ENCODE results near the gene RAPGEF2.

Gene RAPGEF2

DNA sequence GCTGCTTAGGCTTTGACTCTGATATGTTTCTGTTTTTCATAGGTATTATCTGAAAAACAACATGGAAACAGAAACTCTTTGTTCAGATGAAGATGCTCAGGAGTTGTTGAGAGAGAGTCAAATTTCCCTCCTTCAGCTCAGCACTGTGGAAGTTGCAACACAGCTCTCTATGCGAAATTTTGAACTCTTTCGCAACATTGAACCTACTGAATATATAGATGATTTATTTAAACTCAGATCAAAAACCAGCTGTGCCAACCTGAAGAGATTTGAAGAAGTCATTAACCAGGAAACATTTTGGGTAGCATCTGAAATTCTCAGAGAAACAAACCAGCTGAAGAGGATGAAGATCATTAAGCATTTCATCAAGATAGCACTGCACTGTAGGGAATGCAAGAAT is 238.6 kb downstream of the RAPGEF2 start:
- H3K27me3 Mint-ChIP-seq (ENCODE audit: low read depth) = no peaks in the 10 kb centered on the region
- no peaks in the 10 kb centered on the region for H3K9me3 Mint-ChIP-seq
- H3K4me1 Mint-ChIP-seq = no peaks in the 10 kb centered on the region
- H3K27ac Mint-ChIP-seq = no peak overlapping the region
- TF ChIP-seq, protein P1, sequence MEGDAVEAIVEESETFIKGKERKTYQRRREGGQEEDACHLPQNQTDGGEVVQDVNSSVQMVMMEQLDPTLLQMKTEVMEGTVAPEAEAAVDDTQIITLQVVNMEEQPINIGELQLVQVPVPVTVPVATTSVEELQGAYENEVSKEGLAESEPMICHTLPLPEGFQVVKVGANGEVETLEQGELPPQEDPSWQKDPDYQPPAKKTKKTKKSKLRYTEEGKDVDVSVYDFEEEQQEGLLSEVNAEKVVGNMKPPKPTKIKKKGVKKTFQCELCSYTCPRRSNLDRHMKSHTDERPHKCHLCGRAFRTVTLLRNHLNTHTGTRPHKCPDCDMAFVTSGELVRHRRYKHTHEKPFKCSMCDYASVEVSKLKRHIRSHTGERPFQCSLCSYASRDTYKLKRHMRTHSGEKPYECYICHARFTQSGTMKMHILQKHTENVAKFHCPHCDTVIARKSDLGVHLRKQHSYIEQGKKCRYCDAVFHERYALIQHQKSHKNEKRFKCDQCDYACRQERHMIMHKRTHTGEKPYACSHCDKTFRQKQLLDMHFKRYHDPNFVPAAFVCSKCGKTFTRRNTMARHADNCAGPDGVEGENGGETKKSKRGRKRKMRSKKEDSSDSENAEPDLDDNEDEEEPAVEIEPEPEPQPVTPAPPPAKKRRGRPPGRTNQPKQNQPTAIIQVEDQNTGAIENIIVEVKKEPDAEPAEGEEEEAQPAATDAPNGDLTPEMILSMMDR (IDR thresholded peaks at IDR 0.05; ENCODE audit: unreplicated experiment in 3 of 3) = no peak
- H3K36me3 Mint-ChIP-seq (ENCODE audit: low read depth) = peaks cover 66% of the 10 kb centered on the region
- H3K4me3 Mint-ChIP-seq = no peak overlapping the region

DNA sequence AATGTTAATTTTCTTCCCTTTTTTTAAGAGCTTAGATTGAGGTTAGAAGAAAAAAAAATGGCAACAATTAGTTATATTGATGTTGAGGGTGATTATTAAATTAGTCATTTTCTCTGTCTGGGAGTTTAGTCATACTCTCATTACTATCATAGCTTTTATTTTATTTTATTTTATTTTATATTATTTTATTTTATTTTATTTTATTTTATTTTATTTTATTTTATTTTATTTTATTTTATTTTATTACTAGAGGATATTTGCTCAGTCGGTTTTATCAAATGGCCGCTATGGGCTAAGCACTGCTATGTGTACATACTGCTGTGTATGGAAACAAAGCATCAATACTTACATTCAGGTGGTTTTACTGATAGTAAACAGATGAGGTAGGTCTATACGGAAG is 239.5 kb downstream of the RAPGEF2 start:
- Mint-ChIP-seq H3K4me3 (no peak overlapping the region), H3K4me1 (no peaks in the 10 kb centered on the region), H3K27me3 (ENCODE audit: low read depth) (no peaks in the 10 kb centered on the region), H3K9me3 (no peaks in the 10 kb centered on the region), H3K27ac (no peak overlapping the region), H3K36me3 (ENCODE audit: low read depth) (peaks cover 75% of the 10 kb centered on the region)
- TF ChIP-seq, protein P1 (IDR thresholded peaks at IDR 0.05; ENCODE audit: unreplicated experiment in 3 of 3) = no peak

DNA sequence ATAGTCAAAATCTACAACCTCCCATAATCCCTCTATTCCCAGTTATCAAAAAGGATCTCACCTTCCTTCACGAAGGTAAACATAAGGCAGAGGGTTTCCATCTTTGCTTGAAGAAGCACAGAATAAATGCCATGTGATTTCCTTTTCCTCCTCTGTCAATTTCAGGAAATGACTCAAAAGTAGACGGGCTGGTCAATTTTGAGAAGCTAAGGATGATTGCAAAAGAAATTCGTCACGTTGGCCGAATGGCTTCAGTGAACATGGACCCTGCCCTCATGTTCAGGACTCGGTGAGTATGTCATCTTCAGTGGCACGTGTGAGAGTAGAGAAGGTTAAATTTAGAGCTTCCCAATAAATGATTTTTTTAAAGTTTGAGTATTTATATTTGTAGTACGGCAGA is 240.2 kb downstream of the RAPGEF2 start:
- TF ChIP-seq, protein P1 (IDR thresholded peaks at IDR 0.05; ENCODE audit: unreplicated experiment in 3 of 3) = no peak
- no peaks in the 10 kb centered on the region for H3K9me3 Mint-ChIP-seq
- H3K27ac Mint-ChIP-seq = no peak overlapping the region
- H3K4me1 Mint-ChIP-seq = no peaks in the 10 kb centered on the region
- H3K4me3 Mint-ChIP-seq = no peak overlapping the region
- H3K36me3 Mint-ChIP-seq (ENCODE audit: low read depth) = peaks cover 79% of the 10 kb centered on the region
- H3K27me3 Mint-ChIP-seq (ENCODE audit: low read depth) = no peaks in the 10 kb centered on the region

DNA sequence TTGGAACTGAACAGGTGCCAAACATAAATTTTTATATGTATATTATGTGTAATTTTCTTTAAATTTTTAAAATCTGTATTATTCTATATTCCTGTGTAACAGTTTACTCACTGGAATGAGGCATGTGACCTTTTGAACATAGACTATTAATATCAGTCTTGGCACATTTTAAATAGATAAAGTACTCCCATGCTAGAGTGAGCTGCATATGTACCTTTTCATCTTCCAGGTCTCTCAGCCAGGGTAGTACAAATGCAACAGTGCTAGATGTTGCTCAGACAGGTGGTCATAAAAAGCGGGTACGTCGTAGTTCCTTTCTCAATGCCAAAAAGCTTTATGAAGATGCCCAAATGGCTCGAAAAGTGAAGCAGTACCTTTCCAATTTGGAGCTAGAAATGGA is 242.0 kb downstream of the RAPGEF2 start:
- Mint-ChIP-seq H3K4me1 (no peaks in the 10 kb centered on the region), H3K27me3 (ENCODE audit: low read depth) (no peaks in the 10 kb centered on the region), H3K36me3 (ENCODE audit: low read depth) (peaks cover 79% of the 10 kb centered on the region), H3K4me3 (no peak overlapping the region), H3K9me3 (no peaks in the 10 kb centered on the region), H3K27ac (no peak overlapping the region)
- TF ChIP-seq, protein P1 (IDR thresholded peaks at IDR 0.05; ENCODE audit: unreplicated experiment in 3 of 3) = no peak

DNA sequence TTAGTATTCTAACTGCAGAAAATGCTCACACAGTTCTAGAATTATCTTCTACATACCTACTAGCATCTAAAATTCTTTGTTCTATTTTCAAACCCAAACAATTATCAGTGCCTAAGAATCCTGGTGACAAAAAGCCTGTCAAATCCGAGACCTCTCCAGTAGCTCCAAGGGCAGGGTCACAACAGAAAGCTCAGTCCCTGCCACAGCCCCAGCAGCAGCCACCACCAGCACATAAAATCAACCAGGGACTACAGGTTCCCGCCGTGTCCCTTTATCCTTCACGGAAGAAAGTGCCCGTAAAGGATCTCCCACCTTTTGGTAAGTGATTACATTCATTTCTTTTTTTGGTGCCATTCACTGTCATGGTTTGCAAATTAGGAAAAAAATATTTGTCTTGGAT is 243.8 kb downstream of the RAPGEF2 start:
- H3K27me3 Mint-ChIP-seq (ENCODE audit: low read depth) = no peaks in the 10 kb centered on the region
- TF ChIP-seq, protein P1 (IDR thresholded peaks at IDR 0.05; ENCODE audit: unreplicated experiment in 3 of 3) = no peak
- H3K4me1 Mint-ChIP-seq = no peaks in the 10 kb centered on the region
- peaks cover 77% of the 10 kb centered on the region for H3K36me3 Mint-ChIP-seq (ENCODE audit: low read depth)
- no peak overlapping the region for H3K27ac Mint-ChIP-seq
- no peak overlapping the region for H3K4me3 Mint-ChIP-seq
- H3K9me3 Mint-ChIP-seq = no peaks in the 10 kb centered on the region

DNA sequence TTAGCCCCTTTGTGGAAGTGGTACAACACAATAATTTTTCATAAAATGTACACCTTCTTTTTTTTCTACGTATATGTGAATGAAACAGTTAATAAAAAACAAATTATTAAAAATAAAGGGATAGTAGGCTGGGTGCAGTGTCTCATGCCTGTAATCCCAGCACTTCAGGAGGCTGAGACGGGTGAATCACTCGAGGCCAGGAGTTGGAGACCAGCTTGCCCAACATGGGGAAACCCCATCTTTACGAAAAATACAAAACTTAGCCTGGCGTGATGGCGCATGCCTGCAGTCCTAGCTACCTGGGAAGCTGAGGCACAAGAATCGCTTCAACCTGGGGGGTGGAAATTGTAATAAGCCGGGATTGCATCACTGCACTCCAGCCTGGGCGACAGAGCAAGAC is 244.9 kb downstream of the RAPGEF2 start:
- no peaks in the 10 kb centered on the region for H3K9me3 Mint-ChIP-seq
- no peak overlapping the region for H3K4me3 Mint-ChIP-seq
- H3K4me1 Mint-ChIP-seq = no peaks in the 10 kb centered on the region
- H3K36me3 Mint-ChIP-seq (ENCODE audit: low read depth) = peaks cover 81% of the 10 kb centered on the region
- no peak overlapping the region for H3K27ac Mint-ChIP-seq
- TF ChIP-seq, protein P1 (IDR thresholded peaks at IDR 0.05; ENCODE audit: unreplicated experiment in 3 of 3) = no peak
- no peaks in the 10 kb centered on the region for H3K27me3 Mint-ChIP-seq (ENCODE audit: low read depth)
